Stimulated activated CD8-positive, alpha-beta memory T cell treated with anti-CD3 and anti-CD28 coated beads, Interleukin-2, amount 100 ng/mL, for 48 hours (primary cell): ENCODE data around the gene SPATA19.
A peak's percentile ranks its signal among the peaks of the same experiment; 100 is the strongest.

Source experiments
- DNase-seq, 2 donors: peaks; one replicate each; pipeline ENCODE4 v3.0.0-alpha.2; 2020; ENCODE audit warnings: low read depth in 2 of 2

SPATA19 gene

DNA sequence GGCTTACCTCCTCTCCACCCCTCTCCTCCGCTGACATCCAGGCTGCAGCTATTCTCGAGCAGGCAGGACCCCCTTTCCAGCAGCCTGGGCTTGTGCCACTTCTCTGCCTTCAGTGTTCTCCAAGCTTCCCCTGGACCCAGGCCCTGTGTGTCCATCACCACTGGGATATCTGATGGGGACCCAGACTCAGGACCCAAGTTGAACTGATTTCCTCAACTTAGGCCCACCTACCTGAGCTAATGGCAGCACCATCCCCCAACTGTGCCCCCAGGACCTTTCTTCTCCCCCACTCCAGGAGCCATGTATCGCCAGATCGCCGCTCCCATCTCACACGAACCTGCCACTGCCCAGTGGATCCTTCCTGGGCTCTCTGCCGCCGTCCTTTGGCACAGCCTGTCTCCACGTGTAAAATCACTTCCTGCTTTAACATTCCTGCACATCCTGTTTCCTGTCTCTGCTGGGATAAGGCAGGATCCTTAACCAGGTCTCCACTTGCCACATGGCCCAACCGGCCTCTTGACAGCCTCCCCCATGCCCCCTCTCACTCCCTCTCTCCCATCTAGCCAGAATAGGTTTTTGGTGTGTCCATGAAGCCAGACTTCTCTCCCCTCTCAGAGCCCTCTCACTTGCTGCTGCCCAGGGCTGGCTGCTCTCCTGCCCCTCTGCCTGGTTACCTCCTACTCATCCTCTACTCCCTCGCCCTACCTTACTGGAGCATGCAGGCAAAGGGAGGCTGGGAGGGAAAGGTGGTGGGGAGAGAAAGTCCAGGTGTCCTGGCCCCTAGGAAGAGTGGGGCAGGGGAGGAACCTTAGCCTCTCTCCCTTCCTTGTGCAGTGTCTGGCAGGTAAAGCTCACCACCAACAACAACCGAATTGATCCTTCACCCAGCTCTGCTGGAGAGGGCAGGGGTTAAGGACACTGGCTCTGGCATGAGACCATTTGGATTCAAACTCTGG lies 9.4 kb downstream of the SPATA19 start:
- no peak for DNase-seq

DNA sequence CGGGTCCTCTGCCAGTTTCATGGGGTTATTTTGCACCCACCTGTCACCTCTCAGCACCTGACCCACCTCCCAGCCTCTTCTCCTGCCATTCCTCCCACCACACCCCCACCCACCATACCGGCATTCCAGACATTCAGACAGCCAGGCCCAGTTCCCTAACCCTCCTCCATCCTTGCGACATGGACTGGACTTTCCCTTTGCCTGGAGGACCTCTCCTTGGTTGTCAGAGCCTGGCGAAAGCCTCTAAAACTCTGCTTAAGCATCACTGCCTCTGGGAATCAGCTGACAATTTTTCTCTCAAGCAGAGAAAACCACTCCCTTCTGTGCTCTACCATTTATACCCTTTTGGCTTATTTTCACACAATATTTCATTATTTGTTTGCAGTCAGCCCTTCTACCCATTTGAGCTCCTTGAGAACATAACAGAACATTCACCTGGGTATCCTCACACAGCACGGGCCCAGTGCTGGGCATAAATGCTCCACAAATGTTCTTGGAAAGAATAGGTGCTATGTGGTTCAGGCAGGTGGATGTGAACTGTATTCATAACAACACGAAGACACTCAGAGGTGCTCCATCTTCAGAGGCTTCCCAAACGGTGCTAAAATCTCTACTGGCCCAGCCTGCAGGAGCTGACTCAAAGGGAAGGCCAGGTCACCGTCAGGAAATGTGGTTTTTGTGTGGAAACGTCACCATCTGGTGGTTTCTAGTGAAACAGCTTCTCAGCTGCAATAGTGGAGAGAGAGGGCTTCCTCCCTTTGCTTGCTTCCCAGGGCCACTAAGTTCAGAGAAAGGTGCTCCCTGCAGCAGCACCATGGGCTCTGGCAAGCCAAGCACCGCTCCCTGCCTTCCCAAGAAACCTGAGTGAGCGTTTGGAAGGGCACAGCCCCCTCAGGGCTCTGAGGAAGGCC lies 10.4 kb downstream of the SPATA19 start:
- peak in 1 of 2 donors; percentile 39 for DNase-seq

DNA sequence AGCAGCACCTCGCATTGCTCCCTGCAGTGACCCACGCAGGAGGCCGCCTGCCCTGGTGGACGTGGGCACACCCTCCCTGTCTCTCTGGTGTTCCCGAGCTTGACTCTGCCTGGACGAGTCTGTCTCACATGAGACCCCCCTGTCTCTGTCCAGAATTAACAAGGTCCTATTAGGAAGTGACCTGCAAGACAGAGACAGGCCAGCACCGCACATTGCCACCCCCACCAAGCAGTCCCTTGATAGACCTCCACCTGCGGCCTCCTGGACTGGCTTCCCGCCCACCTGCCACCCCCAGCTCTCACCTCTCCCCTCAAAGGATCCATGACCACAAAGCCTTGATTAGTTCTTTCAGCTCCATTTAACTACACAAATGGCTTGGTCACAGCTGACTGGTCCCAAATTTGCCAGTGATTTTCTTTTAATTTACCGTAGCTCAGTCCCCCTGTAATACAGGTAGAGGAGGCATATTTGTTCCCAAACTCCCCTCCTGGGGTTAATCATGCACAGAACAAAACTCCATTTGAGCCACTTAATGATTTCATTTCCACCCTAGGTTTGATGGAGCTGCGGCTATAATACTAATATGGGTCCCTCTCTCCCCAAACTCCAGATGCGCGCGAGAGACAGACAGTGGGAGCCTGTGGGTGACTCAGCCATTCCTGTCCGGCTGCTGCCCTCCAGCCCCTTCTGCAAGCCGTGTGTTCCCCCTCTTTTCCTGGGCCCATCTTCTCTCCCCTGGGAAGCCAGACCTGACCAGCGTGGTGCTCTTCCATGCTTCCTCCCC lies 11.2 kb downstream of the SPATA19 start:
- DNase-seq: no peak

DNA sequence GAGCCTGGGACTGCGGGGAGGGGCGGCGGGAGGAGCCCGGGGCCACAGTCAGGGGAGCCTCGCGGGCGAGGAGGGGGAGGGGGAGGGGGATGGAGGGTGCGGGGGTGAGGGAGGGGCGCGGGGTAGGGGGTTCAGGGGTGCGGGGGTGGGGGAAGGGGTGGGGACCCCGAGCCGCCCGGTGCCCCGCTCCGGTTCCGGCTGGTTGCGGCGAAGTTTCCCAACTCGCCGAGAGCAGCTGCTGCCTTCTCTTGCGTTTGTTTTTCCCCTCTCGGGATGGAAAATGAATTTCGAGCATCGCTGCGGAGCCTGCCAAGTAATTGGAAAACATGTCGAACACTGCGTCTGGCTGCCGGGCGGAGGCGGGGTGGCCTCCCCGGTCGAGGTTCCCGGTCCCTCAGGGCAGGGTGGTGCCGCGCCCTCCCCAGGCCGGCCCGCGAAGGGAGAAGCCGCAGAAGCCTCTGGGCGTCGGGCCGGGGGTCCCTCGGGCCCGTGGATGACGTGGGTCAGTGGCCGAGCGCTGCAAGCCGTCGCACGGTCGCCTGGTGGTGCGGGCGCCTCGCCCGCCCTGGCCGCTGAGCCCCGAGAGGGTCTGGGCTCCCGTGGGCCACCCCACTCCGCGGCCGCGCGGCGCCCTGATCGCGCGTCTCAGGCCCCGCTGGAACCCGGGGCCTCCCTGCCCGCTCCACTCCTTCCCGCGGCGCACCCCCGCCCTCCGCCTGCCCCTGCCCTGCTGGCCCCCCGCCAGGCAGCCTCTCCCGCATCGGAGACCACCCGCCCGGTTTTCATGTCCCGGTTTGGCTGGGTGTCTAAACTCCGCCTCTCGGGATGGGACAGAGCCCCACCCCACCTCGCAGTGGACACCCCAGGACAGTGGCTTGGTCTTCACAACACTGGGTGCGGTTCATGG lies 12.1 kb downstream of the SPATA19 start:
- DNase-seq: no peak

DNA sequence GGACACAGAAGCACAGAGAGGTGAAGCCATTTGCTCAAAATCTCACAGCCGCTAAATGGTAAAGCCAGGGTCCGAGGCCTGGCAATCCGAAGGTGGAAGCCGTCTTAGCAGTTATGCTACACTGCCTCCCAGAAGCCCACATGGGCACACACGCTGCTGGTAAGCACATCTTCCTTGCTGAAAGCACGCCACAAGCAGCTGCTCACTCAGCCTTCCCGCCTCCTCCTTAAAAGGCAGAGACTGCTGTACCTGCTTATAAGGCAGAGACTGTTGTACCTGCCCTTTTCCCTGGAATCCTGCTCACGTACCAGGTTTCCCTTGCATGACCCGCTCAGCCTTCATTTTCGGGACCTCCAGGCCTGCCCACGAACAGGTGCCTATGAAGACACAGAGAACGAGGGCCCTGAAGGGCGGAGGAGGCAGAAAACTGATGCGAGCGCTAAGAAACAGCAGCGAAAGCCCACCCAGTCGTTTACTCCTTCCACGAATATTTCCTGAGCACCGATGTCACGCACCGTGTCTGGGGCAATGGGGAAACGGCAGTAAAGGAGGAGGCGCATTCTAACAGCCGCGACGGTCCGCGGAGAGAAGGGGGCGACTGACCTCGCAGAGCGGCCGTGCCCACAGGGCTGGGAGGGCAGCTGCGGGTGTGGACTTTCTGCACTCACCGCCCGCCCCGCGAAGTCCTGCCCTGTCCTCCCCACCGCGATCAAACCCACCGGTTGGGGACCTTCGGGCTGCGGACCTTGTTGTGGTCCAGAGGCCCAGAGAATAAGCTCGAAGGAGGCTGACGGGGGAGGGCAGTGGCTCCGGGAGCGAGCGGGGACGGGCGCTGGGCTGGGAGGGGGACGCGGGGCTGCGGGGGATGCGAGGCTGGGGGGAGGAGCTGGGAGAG lies 13.0 kb downstream of the SPATA19 start:
- no peak for DNase-seq

DNA sequence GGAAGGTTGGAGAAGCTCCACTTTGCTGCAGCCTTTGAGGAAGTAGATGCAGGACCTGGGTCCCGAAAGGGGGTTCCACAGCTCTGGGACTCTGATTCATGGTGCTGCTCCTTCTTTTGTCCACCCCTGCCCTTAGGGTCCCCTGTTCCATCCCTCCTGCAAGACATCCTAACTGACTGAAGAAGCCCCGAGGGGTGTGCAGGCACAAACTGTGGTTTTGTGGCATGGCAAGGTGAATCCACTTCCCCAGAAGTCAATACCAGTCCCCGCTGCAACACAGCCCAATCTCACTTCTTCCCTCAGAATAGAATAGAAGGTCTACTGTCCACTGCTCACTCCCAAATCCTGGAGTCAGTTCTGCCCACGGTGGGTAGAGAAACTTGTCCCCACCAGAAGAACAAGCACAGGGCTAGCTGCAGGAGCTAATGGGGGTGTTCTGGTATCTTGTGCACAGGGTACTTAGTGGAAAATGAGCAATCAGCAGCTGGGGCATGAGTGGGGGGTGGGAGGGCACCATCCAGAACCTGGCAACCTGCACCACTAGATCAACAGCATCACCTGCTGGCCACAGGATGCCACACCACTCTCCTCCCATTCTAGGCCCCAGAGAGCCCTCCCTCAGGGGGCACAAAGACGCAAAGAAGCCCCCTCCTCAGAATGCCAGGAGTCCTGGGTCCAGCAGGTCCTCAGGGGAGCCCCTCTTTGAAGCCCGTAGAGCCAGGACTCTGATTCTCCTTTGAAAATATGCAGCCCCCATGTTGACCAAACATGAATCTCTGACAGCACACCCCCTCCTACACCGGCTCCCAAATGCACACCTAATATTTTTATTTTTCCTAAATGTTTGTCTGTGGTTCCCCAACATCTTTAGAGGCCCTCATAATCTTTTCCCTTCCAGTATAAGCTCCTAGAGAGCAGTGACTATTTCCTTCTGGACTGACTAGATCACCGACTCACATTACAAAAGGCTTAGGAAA lies 14.1 kb downstream of the SPATA19 start:
- no peak for DNase-seq

DNA sequence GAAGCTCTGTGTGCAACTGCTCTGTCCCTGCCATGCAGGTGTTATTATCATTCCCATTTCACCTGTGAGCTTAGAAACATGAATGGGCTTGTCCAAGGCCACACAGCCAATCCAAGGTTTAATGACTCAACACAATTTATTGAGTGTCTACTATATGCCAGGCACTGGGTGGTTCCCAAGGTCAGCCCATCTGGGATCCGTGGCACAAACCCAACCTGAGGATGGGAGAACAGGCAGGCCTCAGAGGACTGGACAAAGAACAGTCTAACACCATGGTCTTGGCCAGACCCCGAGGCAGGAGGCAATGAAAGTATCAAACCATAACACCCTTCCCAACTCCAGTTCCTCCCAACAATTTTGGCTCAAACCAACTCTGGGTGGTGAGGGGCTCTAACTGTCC lies 15.7 kb downstream of the SPATA19 start:
- DNase-seq: no peak

DNA sequence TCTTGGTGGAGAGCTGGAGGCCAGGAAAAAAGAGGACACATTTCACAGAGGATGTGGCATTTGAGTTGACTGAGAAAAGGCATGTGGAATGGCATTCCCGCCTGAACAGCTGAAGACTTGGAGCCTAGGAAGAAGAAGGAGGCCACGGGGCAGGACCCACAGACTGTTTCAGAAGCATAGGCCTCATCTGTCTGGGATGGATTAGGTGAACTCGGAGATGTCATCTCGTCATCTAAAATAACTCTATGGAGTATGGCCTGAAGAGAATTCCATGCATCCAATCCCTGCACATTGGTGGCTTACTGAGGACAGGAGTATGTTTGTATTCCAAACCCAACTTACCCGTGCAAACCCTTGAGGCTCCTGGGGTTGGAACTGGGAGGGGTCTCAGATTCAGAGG lies 16.4 kb downstream of the SPATA19 start:
- DNase-seq: no peak

DNA sequence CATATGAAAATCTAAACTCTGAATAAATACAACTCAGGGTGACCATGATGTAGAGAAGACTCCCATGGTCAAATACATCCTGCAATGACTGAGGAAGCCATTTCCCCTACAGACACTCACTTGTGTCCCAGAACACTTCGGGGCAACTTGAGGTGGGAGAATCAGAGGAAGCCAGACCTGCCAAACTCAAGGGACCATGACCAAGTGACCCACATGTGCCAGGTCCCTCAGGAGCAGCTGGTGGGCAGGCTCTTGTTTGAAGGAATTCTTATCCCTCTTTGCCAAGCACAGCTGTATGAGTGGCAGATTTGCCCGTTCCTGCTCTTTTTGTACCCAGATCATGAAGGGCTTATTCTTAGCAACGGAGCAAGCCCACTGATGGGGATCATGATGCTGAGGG lies 17.8 kb downstream of the SPATA19 start:
- no peak for DNase-seq

DNA sequence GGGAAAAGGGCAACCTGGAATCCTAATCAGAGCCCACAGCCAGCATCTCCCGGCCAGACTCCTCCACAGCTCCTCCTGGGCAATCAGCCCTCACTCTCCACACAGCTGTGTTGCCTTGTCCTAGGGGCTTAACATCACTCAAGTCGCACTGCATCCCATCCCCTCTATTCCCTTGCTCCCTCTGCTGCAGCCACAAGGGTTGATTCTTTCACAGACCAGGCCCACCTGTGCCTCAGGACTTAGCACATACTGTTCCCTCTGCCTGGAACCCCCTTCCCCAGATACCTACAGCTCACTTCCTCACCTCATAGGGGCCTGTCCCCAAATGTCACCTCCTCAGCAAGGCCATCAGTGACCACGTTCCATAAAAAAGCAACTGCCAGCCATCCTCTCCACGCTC lies 18.4 kb downstream of the SPATA19 start:
- no peak for DNase-seq

DNA sequence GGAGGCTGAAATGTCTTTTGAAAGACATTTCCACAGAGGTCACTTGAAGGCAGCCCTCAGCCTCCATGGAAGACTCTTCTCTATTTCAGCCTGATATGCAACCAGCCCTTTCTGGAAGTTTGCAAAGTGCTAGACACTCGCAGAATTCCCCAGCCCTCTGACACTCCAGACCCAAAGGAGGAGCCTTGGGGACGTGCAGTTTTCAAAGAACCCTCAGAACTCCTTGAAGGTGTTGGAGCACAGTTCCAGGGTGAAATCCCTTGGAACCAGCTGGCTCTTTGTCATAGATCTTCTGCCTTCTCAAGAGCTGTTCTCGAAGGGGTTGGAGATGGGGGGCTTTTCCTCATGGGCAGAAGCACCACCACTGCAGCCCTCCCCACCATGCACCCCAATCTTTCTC lies 19.6 kb downstream of the SPATA19 start:
- no peak for DNase-seq

DNA sequence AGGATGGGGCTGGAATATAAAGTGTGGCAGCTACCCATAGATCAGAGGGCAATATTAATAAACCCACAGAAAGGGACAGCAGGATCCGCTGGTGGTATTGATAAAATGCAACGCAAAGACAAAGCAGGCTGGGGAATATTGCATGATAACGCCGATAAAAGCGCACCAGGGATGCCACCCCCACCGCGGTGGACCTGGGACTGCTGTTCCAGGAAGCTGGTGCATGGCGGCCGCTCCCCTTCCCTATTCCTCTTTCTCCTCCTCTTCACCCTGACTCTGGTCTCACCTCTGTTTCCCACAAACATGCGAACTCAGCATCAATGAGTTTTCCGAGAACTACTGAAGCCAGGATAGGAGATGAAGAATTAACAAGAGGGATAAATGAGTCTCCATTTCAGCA lies 20.2 kb downstream of the SPATA19 start:
- no peak for DNase-seq

DNA sequence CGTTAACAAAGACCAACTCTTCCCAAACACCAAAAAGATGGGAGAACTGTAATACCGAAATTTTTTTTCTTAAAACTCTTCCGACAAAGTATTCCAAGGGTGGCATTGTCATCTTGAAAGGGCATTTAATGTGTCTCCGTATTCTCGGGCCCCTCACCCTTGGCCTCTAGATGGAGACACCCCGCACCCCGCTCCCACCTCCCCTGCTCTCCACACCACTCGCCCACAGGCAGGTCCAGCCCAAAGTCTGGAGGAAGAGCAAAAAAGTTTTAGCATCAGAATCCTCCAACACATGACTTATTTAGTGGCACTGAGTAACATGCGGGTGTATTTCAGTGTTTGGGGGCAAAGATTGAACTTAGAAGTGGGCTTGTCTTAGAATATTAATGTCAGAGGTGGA lies 20.7 kb downstream of the SPATA19 start:
- no peak for DNase-seq

DNA sequence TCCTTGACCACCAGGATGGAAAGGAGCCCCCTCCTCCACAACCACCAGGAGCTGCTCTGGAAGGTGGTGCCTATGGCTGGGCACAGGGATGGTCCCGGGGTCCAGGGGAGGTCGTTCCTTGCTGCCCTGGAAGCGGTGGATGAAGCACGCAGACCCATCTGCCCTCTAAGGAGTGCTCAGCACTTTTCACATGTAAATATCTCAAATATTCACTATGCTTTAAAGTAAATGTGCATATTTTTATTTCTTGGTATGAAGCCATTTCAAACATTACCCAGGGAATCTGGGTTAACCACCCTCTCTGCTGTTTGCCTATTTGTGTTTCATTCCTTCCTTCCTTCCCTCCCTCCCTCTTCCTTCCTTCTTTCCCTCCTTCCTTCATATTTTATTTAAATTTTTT lies 21.7 kb downstream of the SPATA19 start:
- DNase-seq: no peak

DNA sequence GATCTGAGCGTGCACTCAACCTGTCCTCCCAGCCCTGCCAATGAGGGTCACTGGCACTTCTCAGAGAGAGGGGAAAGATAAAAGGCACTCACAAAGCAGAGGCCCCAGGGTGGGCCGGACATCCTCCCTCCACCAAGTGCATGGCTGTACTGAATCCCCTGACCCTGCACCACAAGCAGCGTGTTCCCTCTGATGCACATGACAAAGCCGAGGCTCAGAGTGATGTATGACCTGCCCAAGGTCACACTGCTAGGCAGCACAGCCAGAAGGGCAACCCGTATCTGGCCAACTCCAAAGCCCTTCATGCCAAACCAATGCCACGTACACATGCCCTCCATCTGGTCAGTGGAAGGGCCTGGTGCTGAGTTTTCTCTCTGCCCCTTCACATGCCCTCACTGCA lies 22.1 kb downstream of the SPATA19 start:
- DNase-seq: no peak

DNA sequence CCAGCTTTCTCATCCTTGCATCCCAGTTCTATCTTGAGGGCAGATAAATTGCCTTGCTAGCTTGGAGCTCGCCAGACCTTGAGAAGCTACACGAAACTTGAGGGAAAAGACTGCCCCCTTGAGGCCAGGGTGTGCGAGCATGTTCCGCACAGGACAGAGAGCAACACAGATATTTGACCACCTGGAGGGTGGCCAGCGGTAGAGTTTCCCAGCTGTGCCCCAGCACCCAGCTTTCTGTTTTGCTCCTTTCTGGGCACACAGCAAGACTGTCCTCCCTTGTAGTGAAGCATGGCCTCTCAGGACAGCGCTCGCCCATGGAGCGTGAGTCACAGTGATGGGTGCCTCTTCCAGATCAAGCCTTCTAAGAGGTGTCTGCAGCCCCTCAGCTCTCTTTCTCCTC lies 23.5 kb downstream of the SPATA19 start:
- peak in 1 of 2 donors; percentile 14 for DNase-seq

DNA sequence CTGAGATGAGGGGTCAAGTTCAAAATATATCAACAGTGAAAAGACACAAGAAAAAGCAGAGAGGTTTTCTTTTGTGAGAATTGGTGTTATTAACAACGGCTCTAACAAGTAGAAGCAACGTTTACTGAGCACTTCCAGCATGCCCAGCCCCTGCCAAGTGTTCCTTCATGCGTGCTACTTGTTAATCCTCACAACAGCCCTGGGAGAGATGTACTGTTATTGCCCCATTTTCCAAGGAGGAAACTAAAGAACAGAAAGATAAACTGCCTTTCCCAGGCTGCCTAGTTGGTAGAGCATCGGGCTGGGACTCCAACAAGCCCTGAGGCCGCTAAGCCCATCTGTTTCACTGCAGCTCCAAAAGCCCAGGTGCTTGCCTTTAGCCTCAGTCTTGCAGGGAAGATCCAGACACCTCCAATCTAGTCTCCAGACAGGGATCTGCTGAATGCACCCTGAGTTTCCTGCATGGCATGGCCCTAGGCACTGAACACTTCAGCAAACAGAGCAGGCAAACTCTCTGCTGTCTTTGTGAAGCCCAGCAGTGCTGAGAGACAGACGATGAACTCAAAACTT lies 25.5 kb downstream of the SPATA19 start:
- DNase-seq: no peak

DNA sequence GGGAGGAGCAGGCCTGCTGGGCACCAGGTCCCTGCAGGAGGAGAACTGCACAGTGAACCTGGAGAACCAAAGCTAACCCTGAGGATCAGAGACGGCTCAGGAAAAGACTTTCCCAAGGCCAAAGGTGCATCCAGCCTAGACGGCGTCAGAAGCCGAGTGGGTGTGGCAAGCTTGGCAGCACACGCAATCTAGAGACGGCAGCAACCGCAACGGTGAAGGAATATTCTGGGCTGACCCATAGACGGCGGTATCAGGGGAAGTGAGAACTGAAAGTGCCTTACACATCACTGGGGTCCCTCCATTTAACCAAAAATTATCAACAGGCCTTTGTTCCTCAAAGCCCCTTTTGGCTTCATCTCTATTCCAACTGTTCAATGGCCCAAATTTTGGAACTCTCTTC lies 26.2 kb downstream of the SPATA19 start:
- no peak for DNase-seq
